H1 (cell line): ENCODE measurements around the gene NEURL1B. TPM values are rescaled to one million over a fixed set of nuclear protein-coding genes. Genes with fewer than 3 reads are reported as not detected.

Source experiments
- CTCF ChIA-PET: fragments of 300-600 bp; sonication (Branson Sonifier 250); formaldehyde crosslinking; loops from one replicate; lab custom pipeline; 2021; ENCODE audit not compliant: partially characterized antibody; lab: Charles Lee
- POLR2A ChIA-PET: fragments of 300-600 bp; sonication (Branson Sonifier 250); formaldehyde crosslinking; loops from one replicate; lab custom pipeline; 2021; ENCODE audit warnings: inconsistent platforms; ENCODE audit not compliant: partially characterized antibody; lab: Charles Lee
- DNase-seq, 2 experiments: peaks; one replicate each; pipeline versions ENCODE4 v3.0.0 to v3.0.0-alpha.2; 2010 to 2022; ENCODE audit warnings: low spot score in 2 of 2, low read depth in 1 of 2, mixed read lengths in 1 of 2
- FAIRE-seq: peaks from 2 replicates; lab custom pipeline; 2011; peaks lifted over from hg19 to GRCh38; lab: Jason Lieb, UNC
- H2AFZ ChIP-seq: 2 replicates; pipeline ENCODE4 v1.8.1; 2012; ENCODE audit warnings: low read length, inconsistent platforms
- H2AK5ac ChIP-seq: 2 replicates; pipeline ENCODE4 v1.6.1; 2013; ENCODE audit warnings: low read depth, low read length
- H2BK120ac ChIP-seq: replicated peaks from 2 replicates; pipeline ENCODE3; 2013; ENCODE audit warnings: low read depth, low read length, inconsistent platforms
- H2BK12ac ChIP-seq: 2 replicates; pipeline ENCODE4 v1.6.1; 2013; ENCODE audit warnings: low read depth, low read length
- H2BK15ac ChIP-seq: 2 replicates; pipeline ENCODE4 v1.6.1; 2013; ENCODE audit warnings: low read length
- H2BK20ac ChIP-seq: 2 replicates; pipeline ENCODE4 v1.6.1; 2013; ENCODE audit warnings: low read length
- H2BK5ac ChIP-seq: 2 replicates; pipeline ENCODE4 v1.6.1; 2013; ENCODE audit warnings: low read depth, low read length
- H3K14ac ChIP-seq: 2 replicates; pipeline ENCODE4 v1.6.1; 2013; ENCODE audit warnings: inconsistent platforms; ENCODE audit not compliant: insufficient read length
- H3K18ac ChIP-seq: 2 replicates; pipeline ENCODE4 v1.6.1; 2013; ENCODE audit warnings: low read length; ENCODE audit errors: extremely low read depth
- H3K23ac ChIP-seq: 2 replicates; pipeline ENCODE4 v1.6.1; 2013; ENCODE audit warnings: inconsistent platforms; ENCODE audit not compliant: insufficient read length
- H3K23me2 ChIP-seq: 2 replicates; pipeline ENCODE4 v1.6.1; 2013; ENCODE audit warnings: low read depth, low read length
- H3K27ac ChIP-seq: 2 replicates; pipeline ENCODE4 v1.6.1; 2011; ENCODE audit warnings: low read depth, low read length, inconsistent platforms
- H3K27me3 ChIP-seq, 4 experiments: replicated peaks in 1 of 4; 1 replicate in 1 of 4; 2 replicates in 3 of 4; pipeline versions ENCODE4 v1.6.1 to v1.8.1; 2011 to 2013; ENCODE audit warnings: low read length in 3 of 4, mild to moderate bottlenecking in 3 of 4, inconsistent platforms in 2 of 4, mixed read lengths in 2 of 4, moderate library complexity in 1 of 4; ENCODE audit not compliant: control insufficient read depth in 3 of 4, insufficient read depth in 3 of 4; ENCODE audit errors: extremely low read depth in 1 of 4
- H3K36me3 ChIP-seq, 4 experiments: 2 replicates each; pipeline versions ENCODE4 v1.6.1 to v1.8.1; 2011 to 2013; ENCODE audit warnings: mild to moderate bottlenecking in 4 of 4, low read length in 3 of 4, moderate library complexity in 2 of 4, control low read depth in 1 of 4, inconsistent platforms in 1 of 4; ENCODE audit not compliant: insufficient read depth in 4 of 4, control insufficient read depth in 2 of 4
- H3K4ac ChIP-seq: replicated peaks from 2 replicates; pipeline ENCODE3; 2013; ENCODE audit warnings: low read length, low read depth, mixed read lengths, inconsistent platforms; ENCODE audit not compliant: insufficient read length
- H3K4me1 ChIP-seq, 4 experiments: replicated peaks in 1 of 4; 1 replicate in 1 of 4; 2 replicates in 3 of 4; pipeline versions ENCODE4 v1.6.1 to v1.8.1; 2011 to 2013; ENCODE audit warnings: low read length in 3 of 4, inconsistent platforms in 2 of 4, mixed read lengths in 1 of 4; ENCODE audit not compliant: insufficient read depth in 4 of 4, control insufficient read depth in 3 of 4
- H3K4me2 ChIP-seq, 2 experiments: 2 replicates each; pipeline versions ENCODE4 v1.6.1 to v1.8.1; 2011 to 2013; ENCODE audit warnings: low read depth in 2 of 2, low read length in 2 of 2, control low read depth in 1 of 2, inconsistent platforms in 1 of 2, mild to moderate bottlenecking in 1 of 2; ENCODE audit not compliant: insufficient read depth in 1 of 2
- H3K4me3 ChIP-seq, 4 experiments: fragments of 200-600, 300-600 bp in 1 of 4; sonication (generic), shearing (Covaris generic), sonication (Bioruptor Twin) in 1 of 4; 2 replicates each; pipeline versions ENCODE4 v1.5.1 to v1.8.1; 2011 to 2016; ENCODE audit warnings: low read length in 4 of 4, low read depth in 3 of 4, control low read depth in 2 of 4, inconsistent platforms in 2 of 4, mild to moderate bottlenecking in 2 of 4, mixed read lengths in 1 of 4, moderate library complexity in 1 of 4; ENCODE audit not compliant: insufficient read depth in 2 of 4; ENCODE audit errors: extremely low read depth in 1 of 4
- H3K56ac ChIP-seq: replicated peaks from 2 replicates; pipeline ENCODE3; 2013; ENCODE audit warnings: low read depth, mild to moderate bottlenecking, mixed read lengths, low read length, inconsistent platforms; ENCODE audit not compliant: insufficient read length
- H3K79me1 ChIP-seq: 2 replicates; pipeline ENCODE4 v1.6.1; 2013; ENCODE audit warnings: low read depth, low read length, control low read depth
- H3K79me2 ChIP-seq, 2 experiments: 2 replicates each; pipeline versions ENCODE4 v1.6.1 to v1.8.1; 2012 to 2013; ENCODE audit warnings: low read length in 2 of 2, mild to moderate bottlenecking in 2 of 2, inconsistent platforms in 1 of 2; ENCODE audit not compliant: insufficient read depth in 2 of 2, control insufficient read depth in 1 of 2
- H3K9ac ChIP-seq, 4 experiments: replicated peaks in 1 of 4; 1 replicate in 1 of 4; 2 replicates in 3 of 4; pipeline versions ENCODE4 v1.6.1 to v1.8.1; 2011 to 2013; ENCODE audit warnings: low read depth in 3 of 4, low read length in 3 of 4, control low read depth in 2 of 4, mild to moderate bottlenecking in 2 of 4, moderate library complexity in 2 of 4, inconsistent platforms in 1 of 4; ENCODE audit errors: extremely low read depth in 1 of 4
- H3K9me3 ChIP-seq, 2 experiments: 2 replicates each; pipeline versions ENCODE4 v1.6.1 to v1.8.1; 2012 to 2013; ENCODE audit warnings: mild to moderate bottlenecking in 2 of 2, moderate library complexity in 2 of 2, control low read depth in 1 of 2, inconsistent platforms in 1 of 2, low read depth in 1 of 2, low read length in 1 of 2, mixed read lengths in 1 of 2; ENCODE audit not compliant: insufficient read depth in 2 of 2
- H4K20me1 ChIP-seq, 2 experiments: replicated peaks in 1 of 2; 2 replicates each; pipeline versions ENCODE3 to v1.8.1; 2011 to 2013; ENCODE audit warnings: inconsistent platforms in 2 of 2, low read length in 2 of 2, mild to moderate bottlenecking in 1 of 2; ENCODE audit not compliant: insufficient read depth in 2 of 2, control insufficient read depth in 1 of 2
- H4K5ac ChIP-seq: 2 replicates; pipeline ENCODE4 v1.6.1; 2013; ENCODE audit warnings: low read length, low read depth, mixed read lengths, inconsistent platforms; ENCODE audit not compliant: insufficient read length
- H4K8ac ChIP-seq: 2 replicates; pipeline ENCODE4 v1.8.0; 2013; ENCODE audit warnings: mild to moderate bottlenecking, moderate library complexity, low read length, inconsistent platforms; ENCODE audit not compliant: insufficient read depth; ENCODE audit errors: extremely low read depth
- H4K91ac ChIP-seq: replicated peaks from 2 replicates; pipeline ENCODE3; 2013; ENCODE audit warnings: low read length, mixed read lengths, inconsistent platforms; ENCODE audit not compliant: insufficient read length
- CBX8 ChIP-seq: fragments of 300-800, 300-1000 bp; sonication (generic); IDR thresholded peaks from 2 replicates; pipeline ENCODE4 v1.7.1; 2016; ENCODE audit warnings: low read depth, low read length, borderline replicate concordance
- CTCF ChIP-seq, 3 experiments: IDR thresholded peaks; 1 replicate in 2 of 3; 2 replicates in 1 of 3; pipeline versions ENCODE4 v1.5.1 to v1.6.1; 2011; ENCODE audit warnings: low read length in 3 of 3, mild to moderate bottlenecking in 3 of 3, inconsistent platforms in 2 of 3, low read depth in 1 of 3, moderate library complexity in 1 of 3; ENCODE audit not compliant: insufficient read depth in 1 of 3; ENCODE audit errors: control extremely low read depth in 1 of 3
- EGR1 ChIP-seq: IDR thresholded peaks from 2 replicates; pipeline ENCODE4 v1.6.1; 2011; ENCODE audit warnings: low read depth, low read length, borderline replicate concordance
- GTF2F1 ChIP-seq: IDR thresholded peaks from 2 replicates; pipeline ENCODE4 v1.6.1; 2012; ENCODE audit warnings: low read depth, low read length, improper control_type of control experiment, borderline replicate concordance
- KDM4A ChIP-seq: IDR thresholded peaks from one replicate; pipeline ENCODE4 v1.7.1; 2012; ENCODE audit warnings: low read depth, mild to moderate bottlenecking, moderate library complexity, low read length, inconsistent platforms; ENCODE audit not compliant: severe bottlenecking
- POU5F1 ChIP-seq: IDR thresholded peaks from 2 replicates; pipeline ENCODE4 v1.6.1; 2011; ENCODE audit warnings: low read depth, mild to moderate bottlenecking, low read length, moderate library complexity
- RXRA ChIP-seq: IDR thresholded peaks from 2 replicates; pipeline ENCODE4 v1.6.1; 2011; ENCODE audit warnings: low read depth, mild to moderate bottlenecking, low read length, moderate library complexity; ENCODE audit not compliant: insufficient read depth
- SIRT6 ChIP-seq: IDR thresholded peaks from one replicate; pipeline ENCODE4 v1.7.1; 2012; ENCODE audit warnings: low read length, inconsistent platforms
- SP4 ChIP-seq: IDR thresholded peaks from 2 replicates; pipeline ENCODE4 v1.6.1; 2012; ENCODE audit warnings: low read length, inconsistent platforms
- YY1 ChIP-seq: IDR thresholded peaks from 2 replicates; pipeline ENCODE4 v1.6.1; 2011; ENCODE audit warnings: low read depth, mild to moderate bottlenecking, low read length
- WGBS, 2 experiments: shearing (Covaris generic) in 1 of 2; methylation state at CpG; one replicate each; pipeline versions ENCODE4 v1.1.6 to v1.1.7; 2013 to 2015; ENCODE audit warnings: low lambda C conversion rate in 2 of 2, mixed read lengths in 2 of 2, inconsistent platforms in 1 of 2, low coverage in 1 of 2, missing lambda C conversion rate in 1 of 2; ENCODE audit not compliant: insufficient replicate concordance in 2 of 2, insufficient coverage in 1 of 2, insufficient read length in 1 of 2; ENCODE audit errors: extremely low coverage in 1 of 2, missing lambda C conversion rate in 1 of 2; 5-methylcytosine and 5-hydroxymethylcytosine counted together
- polyA plus RNA-seq, 7 experiments: library from polyadenylated mRNA; depleted of rRNA in 3 of 7; stranded (reverse) in 5 of 7; unstranded in 2 of 7; fragments of >200 nt in 5 of 7; fragments of 200-250 nt in 2 of 7; gene quantifications; 1 replicate in 5 of 7; 2 replicates in 1 of 7; 4 replicates in 1 of 7; pipeline versions ENCODE4 v1.2.1 to v1.2.3, GENCODE V29; 2011 to 2013; ENCODE audit warnings: missing spikeins in 2 of 7, mixed read lengths in 2 of 7
- total RNA-seq: library from RNA; stranded (reverse); fragmentation: NEBNext Ultra II Directional; extraction: Animal tissue kit (Norgen Biotek cat#: 25700); gene quantifications from 2 replicates; pipeline ENCODE4 v1.2.1, GENCODE V29; 2021

The NEURL1B gene
- total and polyA plus RNA-seq, 2 of the 8 experiments (the other 6 are each of a cell fraction or from before 2014, with no cell fraction given): 3.3 to 6.1 TPM

- no peak overlapping the region for H2BK20ac ChIP-seq
- FAIRE-seq (no peak), DNase-seq (no peak)
- H3K23me2 ChIP-seq: 0 out of 2 replicates have a peak, but pooled peaks cover 2% of the 10 kb centered on the region
- H3K18ac ChIP-seq: no peak overlapping the region
- H2AK5ac ChIP-seq: no peak overlapping the region
- no peaks in the 10 kb centered on the region for H3K79me1 ChIP-seq
- H2BK120ac ChIP-seq: no peak overlapping the region
- no peak overlapping the region for H3K27ac ChIP-seq
- WGBS, 2 experiments: 89% methylated on average over 15 of the region's 15 CpGs; no CpG with 5 or more reads in 1 of the 2 experiments
- H3K56ac ChIP-seq: no peak overlapping the region
- H2BK5ac ChIP-seq: no peak overlapping the region
- H3K79me2 ChIP-seq: no peaks in the 10 kb centered on the region
- no peak overlapping the region for H2AFZ ChIP-seq
- H3K23ac ChIP-seq: no peak overlapping the region
- no peaks in the 10 kb centered on the region for H3K36me3 ChIP-seq
- H3K4me3 ChIP-seq: no peak overlapping the region
- no peak overlapping the region for H2BK12ac ChIP-seq
- no peaks in the 10 kb centered on the region for H4K20me1 ChIP-seq
- H3K14ac ChIP-seq: no peak overlapping the region
- no peak overlapping the region for H3K9ac ChIP-seq
- H3K4ac ChIP-seq: no peak overlapping the region
- ChIA-PET POLR2A (interaction anchor here (0.5 kb wide), 1 partner anchor 132 kb away, joined by 3 read pairs; no protein-coding TSS in a partner anchor), CTCF (interaction anchor here (0.7 to 1.4 kb wide), 4 partner anchors 17 to 604 kb away, joined by 3 to 4 read pairs (median 3); no protein-coding TSS in a partner anchor)
- no peaks in the 10 kb centered on the region for H3K9me3 ChIP-seq
- H2BK15ac ChIP-seq: no peak overlapping the region
- no peak overlapping the region for H4K5ac ChIP-seq
- no peaks in the 10 kb centered on the region; a peak in 1 of 7 replicates for H3K4me1 ChIP-seq
- H4K91ac ChIP-seq: no peak overlapping the region
- no peak overlapping the region for H4K8ac ChIP-seq
- H3K27me3 ChIP-seq: no peaks in the 10 kb centered on the region
- H3K4me2 ChIP-seq: no peak overlapping the region
- TF ChIP-seq KDM4A (no peak), POU5F1 (no peak), CTCF (IDR thresholded peaks at IDR 0.05; ENCODE audit: control extremely low read depth in 1 of 3, insufficient read depth in 1 of 3, low read depth in 1 of 3, low read length in 3 of 3) (no peak), SP4 (no peak), SIRT6 (no peak), YY1 (no peak), EGR1 (no peak), GTF2F1 (no peak), RXRA (no peak), CBX8 (no peak)
Observed at GRCh38 chr5:172740428-172741205, 99.6 kb downstream of the NEURL1B start.
